Keratinocyte (primary cell): Measurements from ENCODE around the gene TTL.

Experiments
- CTCF ChIP-seq, 3 experiments: IDR thresholded peaks in 1 of 3; conservative IDR thresholded peaks in 1 of 3; optimal IDR thresholded peaks in 1 of 3; 2 replicates in 2 of 3; 3 replicates in 1 of 3; pipeline versions ENCODE3 to v1.5.1; 2011; ENCODE audit warnings: low read length in 3 of 3, mild to moderate bottlenecking in 3 of 3, moderate library complexity in 2 of 3, control low read depth in 1 of 3, inconsistent platforms in 1 of 3; ENCODE audit not compliant: insufficient read depth in 2 of 3; ENCODE audit errors: extremely low read depth in 1 of 3
- EZH2 ChIP-seq: IDR thresholded peaks from one replicate; pipeline ENCODE4 v1.6.1; 2012; ENCODE audit warnings: inconsistent platforms, mild to moderate bottlenecking, low read length, moderate library complexity

GRCh38 chr2:112583497-112584133 is 101.7 kb downstream of the TTL start:
- TF ChIP-seq CTCF (optimal IDR thresholded peaks at IDR 0.05 in 1 of 3, IDR thresholded peaks at IDR 0.05 in 1 of 3, conservative IDR thresholded peaks at IDR 0.05 in 1 of 3; ENCODE audit: extremely low read depth in 1 of 3, insufficient read depth in 2 of 3, low read length in 3 of 3) (no peak), EZH2 (no peak)
